K562 treated with DMSO at 1 percent for 4 hours (cell line): ENCODE data around the gene BARD1. TPM values are rescaled to one million over a fixed set of nuclear protein-coding genes. Genes with fewer than 3 reads are reported as not detected.

Experiments used
- total RNA-seq: library from RNA; unstranded; fragments of 300-600 nt; gene quantifications from 2 replicates; pipeline ENCODE4 v1.2.3, GENCODE V29; 2022; ENCODE audit not compliant: insufficient read depth

The BARD1 gene
- 3.1 and 4.1 TPM in 2 replicates for total RNA-seq

GRCh38 chr2:214808981-214809750 lies at the start of gene BARD1:
Gene BARD1, minus strand, starts transcription at chr2:214809683. Its CDS starts 114 bp downstream, at chr2:214809569.

